ENCODE data around the gene SARS1. TPM values are rescaled to one million over a fixed set of nuclear protein-coding genes. Genes with fewer than 3 reads are reported as not detected.

Gene SARS1
- total RNA-seq, 4 donors from 2014 or later: 164 to 264 (median 200) TPM

DNA sequence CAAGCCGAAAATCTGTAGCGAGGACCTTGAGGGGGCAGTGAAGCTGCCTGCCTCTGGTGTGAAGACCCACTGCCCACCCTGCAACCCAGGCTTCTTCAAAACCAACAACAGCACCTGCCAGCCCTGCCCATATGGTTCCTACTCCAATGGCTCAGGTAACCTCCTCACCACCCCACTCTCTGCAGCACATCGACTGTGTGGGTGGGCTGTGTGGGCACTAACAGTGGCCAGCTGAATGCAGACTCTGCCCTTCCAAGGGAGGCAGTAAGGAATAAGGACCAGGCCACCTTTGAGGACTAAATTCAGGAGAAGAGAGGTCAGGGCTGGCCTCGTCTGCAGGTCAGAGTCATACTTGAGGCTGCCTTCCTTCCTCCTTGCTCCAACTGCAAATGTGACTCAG lies 25.5 kb upstream of the SARS1 start:
- H3K9me3 ChIP-seq: no peaks in the 10 kb centered on the region
- DNase-seq: no peak
- H3K27me3 ChIP-seq: no peaks in the 10 kb centered on the region
- intact Hi-C loops (cut with DNase I): no loop called here
- no peak for TF ChIP-seq POLR2A (IDR thresholded peaks at IDR 0.05)
- TF ChIP-seq, protein P1, sequence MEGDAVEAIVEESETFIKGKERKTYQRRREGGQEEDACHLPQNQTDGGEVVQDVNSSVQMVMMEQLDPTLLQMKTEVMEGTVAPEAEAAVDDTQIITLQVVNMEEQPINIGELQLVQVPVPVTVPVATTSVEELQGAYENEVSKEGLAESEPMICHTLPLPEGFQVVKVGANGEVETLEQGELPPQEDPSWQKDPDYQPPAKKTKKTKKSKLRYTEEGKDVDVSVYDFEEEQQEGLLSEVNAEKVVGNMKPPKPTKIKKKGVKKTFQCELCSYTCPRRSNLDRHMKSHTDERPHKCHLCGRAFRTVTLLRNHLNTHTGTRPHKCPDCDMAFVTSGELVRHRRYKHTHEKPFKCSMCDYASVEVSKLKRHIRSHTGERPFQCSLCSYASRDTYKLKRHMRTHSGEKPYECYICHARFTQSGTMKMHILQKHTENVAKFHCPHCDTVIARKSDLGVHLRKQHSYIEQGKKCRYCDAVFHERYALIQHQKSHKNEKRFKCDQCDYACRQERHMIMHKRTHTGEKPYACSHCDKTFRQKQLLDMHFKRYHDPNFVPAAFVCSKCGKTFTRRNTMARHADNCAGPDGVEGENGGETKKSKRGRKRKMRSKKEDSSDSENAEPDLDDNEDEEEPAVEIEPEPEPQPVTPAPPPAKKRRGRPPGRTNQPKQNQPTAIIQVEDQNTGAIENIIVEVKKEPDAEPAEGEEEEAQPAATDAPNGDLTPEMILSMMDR (IDR thresholded peaks at IDR 0.05): no peak
- no peak overlapping the region for H3K27ac ChIP-seq
- WGBS, 2 donors: 90 to 96% methylated on average over 2 of the region's 4 CpGs
- no peaks in the 10 kb centered on the region for H3K36me3 ChIP-seq
- peaks cover 13 to 28% of the 10 kb centered on the region in 2 donors for H3K4me1 ChIP-seq
- no peak overlapping the region for H3K4me3 ChIP-seq (replicated peaks in 1 of 3)

DNA sequence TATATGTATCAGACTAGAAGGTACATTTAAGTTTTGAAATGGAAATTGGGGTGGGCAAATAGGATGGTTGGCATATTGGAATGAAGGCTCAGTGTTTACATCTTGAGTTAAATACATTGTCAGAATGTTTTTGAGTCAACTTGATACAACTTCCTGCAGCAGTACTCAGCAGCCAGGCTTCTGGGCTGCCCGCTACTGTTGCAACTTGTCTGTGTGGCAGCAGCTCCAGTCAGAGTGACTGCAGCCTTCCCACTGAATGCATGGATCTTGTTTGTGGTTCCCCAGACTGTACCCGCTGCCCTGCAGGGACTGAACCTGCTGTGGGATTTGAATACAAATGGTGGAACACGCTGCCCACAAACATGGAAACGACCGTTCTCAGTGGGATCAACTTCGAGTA lies 24.9 kb upstream of the SARS1 start:
- 75 to 80% methylated on average over 6 of the region's 6 CpGs for WGBS, 2 donors
- no peaks in the 10 kb centered on the region for H3K9me3 ChIP-seq

GRCh38 chr1:109190189-109190588 lies 23.5 kb upstream of the SARS1 start:
- WGBS, 2 donors: 82 to 88% methylated on average over 7 of the region's 7 CpGs
- no peaks in the 10 kb centered on the region for H3K9me3 ChIP-seq
- H3K36me3 ChIP-seq: no peaks in the 10 kb centered on the region
- peaks cover 13 to 21% of the 10 kb centered on the region in 2 donors for H3K4me1 ChIP-seq
- DNase-seq: no peak
- no peak overlapping the region for H3K27ac ChIP-seq
- intact Hi-C loops (cut with DNase I): no loop called here
- TF ChIP-seq POLR2A (IDR thresholded peaks at IDR 0.05): no peak
- TF ChIP-seq, protein P1 (IDR thresholded peaks at IDR 0.05): no peak
- H3K27me3 ChIP-seq: no peaks in the 10 kb centered on the region
- H3K4me3 ChIP-seq (replicated peaks in 1 of 3): no peak overlapping the region

More for the DNA sequence above, 24.9 kb upstream of the SARS1 start:
- no peak overlapping the region for H3K27ac ChIP-seq
- H3K4me3 ChIP-seq (replicated peaks in 1 of 3): no peak overlapping the region
- H3K4me1 ChIP-seq: peaks cover 13 to 28% of the 10 kb centered on the region in 2 donors
- no peak for DNase-seq
- intact Hi-C loops (cut with DNase I): no loop called here
- no peak for TF ChIP-seq POLR2A (IDR thresholded peaks at IDR 0.05)
- TF ChIP-seq, protein P1 (IDR thresholded peaks at IDR 0.05): no peak
- no peaks in the 10 kb centered on the region for H3K27me3 ChIP-seq
- no peaks in the 10 kb centered on the region for H3K36me3 ChIP-seq

DNA sequence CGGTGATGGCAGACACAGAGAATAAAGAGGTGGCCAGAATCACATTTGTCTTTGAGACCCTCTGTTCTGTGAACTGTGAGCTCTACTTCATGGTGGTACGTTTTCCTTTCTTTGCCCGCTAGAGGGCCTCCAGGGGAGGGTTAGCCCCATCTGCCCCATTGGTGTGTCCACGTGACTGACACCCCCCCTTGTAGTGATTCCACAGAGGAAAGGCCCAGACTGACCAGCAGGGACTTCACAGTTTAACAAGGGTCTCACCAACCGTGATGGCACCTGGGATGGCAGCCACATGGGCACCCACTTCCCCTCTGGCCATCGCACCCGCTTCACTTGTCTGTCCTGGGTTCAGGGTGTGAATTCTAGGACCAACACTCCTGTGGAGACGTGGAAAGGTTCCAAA lies 22.3 kb upstream of the SARS1 start:
- Histone ChIP-seq H3K9me3 (no peaks in the 10 kb centered on the region), H3K4me1 (peaks cover 4 to 9% of the 10 kb centered on the region in 2 donors), H3K27ac (no peak overlapping the region), H3K27me3 (no peaks in the 10 kb centered on the region), H3K36me3 (no peaks in the 10 kb centered on the region), H3K4me3 (replicated peaks in 1 of 3) (no peak overlapping the region)
- TF ChIP-seq, protein P1 (IDR thresholded peaks at IDR 0.05): no peak
- no peak for TF ChIP-seq POLR2A (IDR thresholded peaks at IDR 0.05)
- 86 to 87% methylated on average over 8 of the region's 8 CpGs for WGBS, 2 donors
- DNase-seq: no peak
- intact Hi-C loops (cut with DNase I): no loop called here

DNA sequence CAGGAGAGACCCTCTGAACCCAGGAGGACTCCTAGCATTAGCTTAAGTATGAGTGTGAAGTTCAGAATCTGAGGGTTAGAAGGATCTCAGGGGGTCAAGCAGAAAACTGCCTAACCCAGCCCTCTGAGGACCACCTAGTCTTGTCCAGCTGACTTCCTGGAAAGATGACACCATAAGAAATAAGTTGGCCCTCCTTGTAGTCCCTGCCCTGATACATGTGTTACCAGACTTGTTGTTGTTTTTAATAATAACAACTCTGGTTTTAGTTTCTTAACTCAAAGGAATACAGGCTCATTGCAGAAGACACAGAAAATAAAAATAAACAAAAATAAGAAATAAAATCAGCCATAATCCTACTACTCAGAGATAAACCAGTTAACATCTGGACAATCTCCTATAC lies 21.8 kb upstream of the SARS1 start:
- Histone ChIP-seq H3K9me3 (no peaks in the 10 kb centered on the region), H3K27ac (no peak overlapping the region), H3K27me3 (no peaks in the 10 kb centered on the region), H3K36me3 (no peaks in the 10 kb centered on the region), H3K4me1 (peaks cover 0 to 4% of the 10 kb centered on the region in 2 donors), H3K4me3 (replicated peaks in 1 of 3) (no peak overlapping the region)
- DNase-seq: no peak
- no peak for TF ChIP-seq POLR2A (IDR thresholded peaks at IDR 0.05)
- TF ChIP-seq, protein P1 (IDR thresholded peaks at IDR 0.05): no peak
- intact Hi-C loops (cut with DNase I): no loop called here

Measured in thyroid gland (tissue), 4 donors.